Tibial artery (tissue), 4 donors: ENCODE results near the gene GBE1.

Source experiments
- DNase-seq, 2 donors: peaks; one replicate each; pipeline ENCODE4 v3.0.0-alpha.2; 2019
- H3K27ac ChIP-seq, 2 donors: fragments of 200-600 bp; sonication (generic) in 1 of 2; 1 replicate in 1 of 2; 2 replicates in 1 of 2; pipeline ENCODE4 v1.5.1; 2018 to 2019; ENCODE audit warnings: mild to moderate bottlenecking in 1 of 2
- H3K27me3 ChIP-seq, 2 donors: fragments of 200-600 bp; sonication (generic) in 1 of 2; one replicate each; pipeline versions ENCODE4 v1.5.1 to v1.6.0; 2016 to 2019
- H3K36me3 ChIP-seq, 3 donors: fragments of 200-600 bp; sonication (generic) in 2 of 3; one replicate each; pipeline ENCODE4 v1.5.1; 2016 to 2019; ENCODE audit warnings: mild to moderate bottlenecking in 2 of 3
- H3K4me1 ChIP-seq, 4 donors: fragments of 200-600 bp; sonication (generic) in 2 of 4; 1 replicate in 3 of 4; 2 replicates in 1 of 4; pipeline ENCODE4 v1.5.1; 2016 to 2019
- H3K4me3 ChIP-seq, 2 donors: fragments of 200-600 bp; sonication (generic) in 1 of 2; 1 replicate in 1 of 2; 2 replicates in 1 of 2; pipeline ENCODE4 v1.5.1; 2018 to 2019; ENCODE audit warnings: mild to moderate bottlenecking in 2 of 2
- H3K9me3 ChIP-seq, 3 donors: fragments of 200-600 bp; sonication (generic) in 1 of 3; one replicate each; pipeline ENCODE4 v1.5.1; 2016 to 2019
- intact Hi-C: fragments of 100-400 bp; cut with DNase I; formaldehyde crosslinking; loops from one replicate; pipeline ENCODE4 v1.15.0; 2023; ENCODE audit warnings: low total_unique reads
- TF ChIP-seq, protein P1 (sequence below), 2 experiments: fragments of 200-600 bp in 1 of 2; fragments of 450-650 bp in 1 of 2; IDR thresholded peaks; one replicate each; pipeline ENCODE4 v1.5.1; 2017 to 2019; ENCODE audit warnings: antibody characterized with exemption in 2 of 2, mild to moderate bottlenecking in 1 of 2, moderate library complexity in 1 of 2

GBE1 gene

DNA sequence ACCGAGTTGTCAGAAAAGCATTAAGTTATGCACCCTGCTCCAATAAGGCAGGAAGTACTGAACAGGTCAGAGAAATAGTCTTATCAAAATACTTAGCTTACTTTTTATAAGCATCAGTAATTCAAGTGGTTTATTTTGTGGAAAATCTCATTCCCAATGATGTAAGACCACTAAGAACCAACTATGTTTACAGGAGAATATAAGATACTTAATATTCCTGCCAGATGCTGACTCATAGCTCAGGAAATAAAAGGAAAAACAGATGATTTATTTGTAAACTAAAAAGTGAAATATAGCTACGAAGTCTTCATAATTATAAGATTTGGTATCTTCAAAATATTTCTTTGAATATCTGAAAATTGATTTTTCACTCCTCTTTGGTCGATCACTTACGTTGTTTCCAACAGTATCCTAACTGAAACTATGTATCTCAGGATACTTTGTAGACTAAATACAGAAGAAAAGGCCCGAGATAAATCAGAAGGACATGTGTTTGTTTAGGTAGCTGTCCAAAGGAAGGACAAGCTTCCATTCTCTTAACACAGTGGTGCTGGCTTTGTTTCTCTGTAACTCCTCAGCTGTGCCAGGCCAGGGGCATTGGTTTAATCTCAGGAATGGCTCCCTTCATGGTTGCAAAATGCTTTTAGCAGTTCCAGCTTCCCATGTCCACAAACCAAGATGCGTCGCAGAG, 295.8 kb downstream of the GBE1 start:
- TF ChIP-seq, protein P1, sequence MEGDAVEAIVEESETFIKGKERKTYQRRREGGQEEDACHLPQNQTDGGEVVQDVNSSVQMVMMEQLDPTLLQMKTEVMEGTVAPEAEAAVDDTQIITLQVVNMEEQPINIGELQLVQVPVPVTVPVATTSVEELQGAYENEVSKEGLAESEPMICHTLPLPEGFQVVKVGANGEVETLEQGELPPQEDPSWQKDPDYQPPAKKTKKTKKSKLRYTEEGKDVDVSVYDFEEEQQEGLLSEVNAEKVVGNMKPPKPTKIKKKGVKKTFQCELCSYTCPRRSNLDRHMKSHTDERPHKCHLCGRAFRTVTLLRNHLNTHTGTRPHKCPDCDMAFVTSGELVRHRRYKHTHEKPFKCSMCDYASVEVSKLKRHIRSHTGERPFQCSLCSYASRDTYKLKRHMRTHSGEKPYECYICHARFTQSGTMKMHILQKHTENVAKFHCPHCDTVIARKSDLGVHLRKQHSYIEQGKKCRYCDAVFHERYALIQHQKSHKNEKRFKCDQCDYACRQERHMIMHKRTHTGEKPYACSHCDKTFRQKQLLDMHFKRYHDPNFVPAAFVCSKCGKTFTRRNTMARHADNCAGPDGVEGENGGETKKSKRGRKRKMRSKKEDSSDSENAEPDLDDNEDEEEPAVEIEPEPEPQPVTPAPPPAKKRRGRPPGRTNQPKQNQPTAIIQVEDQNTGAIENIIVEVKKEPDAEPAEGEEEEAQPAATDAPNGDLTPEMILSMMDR (IDR thresholded peaks at IDR 0.05) = no peak
- H3K36me3 ChIP-seq = no peaks in the 10 kb centered on the region
- intact Hi-C loops = no loop called here
- DNase-seq = no peak
- H3K27ac ChIP-seq = no peak overlapping the region
- H3K4me3 ChIP-seq = no peak overlapping the region
- H3K9me3 ChIP-seq = no peaks in the 10 kb centered on the region
- H3K4me1 ChIP-seq = no peaks in the 10 kb centered on the region
- no peaks in the 10 kb centered on the region for H3K27me3 ChIP-seq

DNA sequence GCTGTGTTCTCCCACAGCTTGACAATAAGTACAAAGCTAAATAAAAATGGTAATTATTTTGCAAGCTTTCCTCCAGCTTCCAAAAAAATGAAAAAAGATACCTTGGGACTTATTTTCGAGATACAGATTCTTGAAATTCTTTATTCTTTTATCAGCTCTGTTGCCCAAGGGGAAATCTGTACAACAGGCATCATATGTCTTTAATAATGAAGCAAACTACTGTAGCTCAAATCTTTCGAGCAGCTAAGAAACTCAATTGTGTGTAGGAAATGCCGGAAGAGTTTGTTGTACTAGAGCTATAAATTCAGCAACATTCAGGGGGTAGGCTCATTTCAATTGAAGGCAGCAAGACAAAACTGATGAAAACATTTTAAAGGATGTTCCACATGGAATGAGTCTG, 297.7 kb downstream of the GBE1 start:
- no peak for DNase-seq
- no peaks in the 10 kb centered on the region for H3K9me3 ChIP-seq
- TF ChIP-seq, protein P1 (IDR thresholded peaks at IDR 0.05) = no peak
- H3K27ac ChIP-seq = no peak overlapping the region
- H3K27me3 ChIP-seq = no peaks in the 10 kb centered on the region
- intact Hi-C loops = no loop called here
- no peak overlapping the region for H3K4me3 ChIP-seq
- H3K36me3 ChIP-seq = no peaks in the 10 kb centered on the region
- no peaks in the 10 kb centered on the region for H3K4me1 ChIP-seq

- no peaks in the 10 kb centered on the region for H3K9me3 ChIP-seq
- no peaks in the 10 kb centered on the region for H3K36me3 ChIP-seq
- intact Hi-C loops = no loop called here
- H3K4me3 ChIP-seq = no peak overlapping the region
- DNase-seq = no peak
- H3K4me1 ChIP-seq = no peaks in the 10 kb centered on the region
- no peak overlapping the region for H3K27ac ChIP-seq
- no peaks in the 10 kb centered on the region for H3K27me3 ChIP-seq
- TF ChIP-seq, protein P1 (IDR thresholded peaks at IDR 0.05) = no peak
These were observed 298.5 kb downstream of the GBE1 start for GRCh38 chr3:81462921-81463320.

GRCh38 chr3:81459733-81460132, 301.7 kb downstream of the GBE1 start:
- no peak overlapping the region for H3K27ac ChIP-seq
- no peaks in the 10 kb centered on the region for H3K4me1 ChIP-seq
- H3K36me3 ChIP-seq = no peaks in the 10 kb centered on the region
- H3K9me3 ChIP-seq = no peaks in the 10 kb centered on the region
- TF ChIP-seq, protein P1 (IDR thresholded peaks at IDR 0.05) = no peak
- no peak for DNase-seq
- intact Hi-C loops = no loop called here
- no peak overlapping the region for H3K4me3 ChIP-seq
- H3K27me3 ChIP-seq = no peaks in the 10 kb centered on the region

GRCh38 chr3:81452418-81452817, 309.0 kb downstream of the GBE1 start:
- Histone ChIP-seq H3K4me1 (peaks cover 0 to 9% (median 2%) of the 10 kb centered on the region in 4 donors), H3K27ac (no peak overlapping the region), H3K27me3 (no peaks in the 10 kb centered on the region), H3K9me3 (peaks cover 0 to 3% (median 0%) of the 10 kb centered on the region in 3 donors), H3K4me3 (no peak overlapping the region), H3K36me3 (no peaks in the 10 kb centered on the region)
- TF ChIP-seq, protein P1 (IDR thresholded peaks at IDR 0.05) = no peak
- no peak for DNase-seq
- intact Hi-C loops = no loop called here
